Frontal cortex (tissue), 4 donors: ENCODE data around the gene AKAP13. TPM values are rescaled to one million over a fixed set of nuclear protein-coding genes. Genes with fewer than 3 reads are reported as not detected.

Experiments
- DNase-seq, 2 donors: peaks; one replicate each; pipeline ENCODE4 v3.0.0; 2012; ENCODE audit warnings: low spot score in 2 of 2
- FAIRE-seq: peaks from 2 replicates; lab custom pipeline; 2012; peaks lifted over from hg19 to GRCh38; lab: Jason Lieb, UNC
- total RNA-seq: library from RNA; depleted of rRNA; stranded (reverse); fragments of >200 nt; gene quantifications from one replicate; pipeline ENCODE4 v1.2.3, GENCODE V29; 2014
- donor health status: control.
- donor health status: control.
- donor health status: control.

AKAP13 gene
- total RNA-seq, 1 donor from 2014 or later: 67.3 TPM

DNA sequence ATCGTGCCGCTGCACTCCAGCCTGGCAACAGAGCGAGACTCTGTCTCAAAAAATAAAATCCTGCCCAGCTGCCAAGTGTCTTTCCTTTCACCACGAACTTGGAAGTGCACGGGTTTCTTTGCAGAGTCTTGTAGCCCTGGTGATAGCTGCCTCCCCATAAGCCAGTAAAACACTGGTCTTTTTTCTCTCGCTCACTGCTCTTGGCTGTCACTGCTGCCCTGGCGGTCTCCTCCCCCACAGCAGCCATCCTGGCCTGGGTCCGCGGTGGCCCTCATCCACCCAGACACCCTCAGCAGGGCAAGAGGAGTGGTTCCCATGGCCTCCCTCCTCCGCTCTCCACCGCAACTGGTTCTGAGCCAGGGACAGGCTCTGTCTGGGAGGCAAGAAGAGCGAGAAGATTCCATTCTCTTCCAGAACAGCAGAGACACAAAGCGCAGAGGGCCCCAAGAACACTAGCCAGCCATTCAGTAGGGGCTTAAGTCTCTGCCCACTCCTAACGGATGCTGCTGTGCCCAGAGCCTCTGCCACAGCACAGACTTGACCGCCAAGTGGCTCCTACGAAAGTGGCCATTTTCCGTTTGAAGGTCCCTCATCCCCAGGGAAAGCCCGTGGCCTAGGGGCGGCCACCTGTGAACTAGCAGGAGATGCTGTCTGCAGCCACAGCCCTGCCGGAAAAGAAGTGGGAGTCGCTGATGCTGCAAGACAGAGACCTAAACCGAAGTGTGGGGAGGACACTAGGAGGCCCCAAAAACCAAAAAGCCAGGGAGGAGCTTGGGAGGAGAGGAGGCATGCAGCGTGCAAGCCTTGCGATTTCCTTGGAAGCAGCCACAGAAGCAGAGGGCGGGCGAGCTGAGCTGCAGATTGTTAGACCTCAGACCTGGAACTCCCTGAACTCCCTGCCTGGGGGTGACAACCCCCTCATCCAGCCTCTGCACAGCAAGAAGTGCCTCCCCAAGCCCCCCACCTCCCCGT lies 370.2 kb downstream of the AKAP13 start:
- DNase-seq (no peak), FAIRE-seq (no peak)

DNA sequence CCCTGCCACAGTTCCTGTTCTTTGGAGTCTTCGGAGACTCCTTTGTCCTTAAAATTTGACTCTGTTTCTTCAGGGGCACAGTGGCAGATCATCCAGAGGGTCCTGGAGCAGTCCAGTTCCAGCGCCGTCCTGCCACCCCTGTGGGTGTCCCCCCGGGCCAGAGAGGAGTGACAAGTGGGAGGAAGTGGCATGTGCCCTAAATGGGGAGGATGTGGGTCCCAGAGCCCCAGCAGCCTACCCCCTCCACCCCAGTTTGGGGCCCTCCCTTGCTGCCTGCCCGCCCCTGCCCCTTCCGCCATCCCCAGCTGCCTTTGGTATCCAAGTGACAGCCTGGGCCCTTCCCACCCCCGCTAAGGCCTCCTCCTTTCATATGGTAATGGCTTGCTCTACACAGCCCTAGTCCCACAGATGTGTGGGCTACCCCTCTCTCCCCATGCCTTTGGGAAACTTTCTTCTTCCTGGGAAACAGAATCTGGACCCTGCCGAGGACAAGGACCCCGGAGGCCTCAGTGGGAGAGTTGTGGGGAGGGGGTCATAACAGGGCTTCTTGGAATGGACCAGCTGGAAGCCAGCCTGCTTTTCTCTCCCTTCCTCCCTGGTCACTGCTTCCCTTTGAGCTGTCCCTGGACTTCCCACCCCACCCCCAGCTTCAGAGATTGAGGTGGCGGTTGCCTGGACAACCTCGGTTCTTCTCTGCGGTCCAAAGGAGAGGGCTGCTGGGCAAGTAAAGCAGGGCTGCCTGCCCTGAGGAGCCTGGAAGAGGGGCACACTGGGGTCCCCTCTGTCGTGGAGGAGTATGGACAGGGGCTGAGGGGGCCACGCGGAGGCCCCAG lies 371.1 kb downstream of the AKAP13 start:
- DNase-seq (no peak), FAIRE-seq (no peak)

DNA sequence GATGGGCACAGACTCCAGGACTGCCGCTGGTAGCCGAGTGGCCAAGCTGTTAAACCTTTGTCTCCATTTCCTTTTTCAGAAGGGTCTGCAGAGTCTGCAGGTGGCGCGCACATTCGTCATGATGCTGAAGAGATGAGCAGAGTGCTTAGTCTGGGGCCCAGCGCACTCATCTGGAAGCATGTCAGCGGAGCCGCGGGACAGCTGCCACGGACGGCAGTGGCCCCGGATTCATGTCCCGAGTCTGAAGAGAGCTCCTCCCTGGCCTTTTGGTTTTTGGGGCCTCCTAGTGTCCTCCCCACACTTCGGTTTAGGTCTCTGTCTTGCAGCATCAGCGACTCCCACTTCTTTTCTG lies 371.7 kb downstream of the AKAP13 start:
- DNase-seq (no peak), FAIRE-seq (no peak)

DNA sequence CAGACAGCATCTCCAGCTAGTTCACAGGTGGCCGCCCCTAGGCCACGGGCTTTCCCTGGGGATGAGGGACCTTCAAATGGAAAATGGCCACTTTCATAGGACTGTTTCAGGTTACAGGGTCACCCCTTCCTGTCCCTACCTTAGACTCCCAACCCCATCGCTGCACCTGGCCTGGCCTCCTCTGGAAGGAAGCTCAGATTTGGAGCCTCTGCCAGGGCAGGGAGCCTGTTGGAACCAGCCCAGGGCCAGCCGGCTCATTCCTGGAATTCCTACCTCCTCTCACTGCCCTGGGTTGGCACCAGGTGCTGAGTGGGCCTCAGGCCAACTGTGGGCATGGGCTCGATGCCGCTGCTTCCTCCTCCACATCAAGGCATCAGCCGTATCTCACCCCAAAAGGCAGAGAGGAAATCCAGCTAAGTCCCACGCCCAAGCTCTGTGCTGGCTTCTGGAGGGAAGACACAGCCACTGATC lies 372.1 kb downstream of the AKAP13 start:
- FAIRE-seq (no peak), DNase-seq (no peak)

DNA sequence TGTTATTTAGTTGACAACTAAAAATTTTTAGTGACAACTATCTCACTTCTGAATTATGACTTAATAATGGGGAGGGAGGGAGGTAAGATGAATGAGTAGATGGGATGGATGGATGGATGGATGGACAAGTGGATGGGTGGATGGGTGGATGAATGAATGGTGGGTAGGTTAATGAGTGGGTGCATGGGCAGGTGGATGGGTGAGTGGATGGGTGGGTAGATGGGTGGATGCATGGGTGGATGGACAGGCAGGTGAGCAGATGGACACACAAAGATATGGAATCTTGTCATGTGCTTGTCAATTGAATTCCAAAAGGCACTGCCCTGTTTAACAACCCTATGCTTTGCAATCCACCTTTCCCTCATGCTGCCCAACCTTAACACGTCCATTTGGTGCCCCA lies 372.9 kb downstream of the AKAP13 start:
- FAIRE-seq (no peak), DNase-seq (no peak)

DNA sequence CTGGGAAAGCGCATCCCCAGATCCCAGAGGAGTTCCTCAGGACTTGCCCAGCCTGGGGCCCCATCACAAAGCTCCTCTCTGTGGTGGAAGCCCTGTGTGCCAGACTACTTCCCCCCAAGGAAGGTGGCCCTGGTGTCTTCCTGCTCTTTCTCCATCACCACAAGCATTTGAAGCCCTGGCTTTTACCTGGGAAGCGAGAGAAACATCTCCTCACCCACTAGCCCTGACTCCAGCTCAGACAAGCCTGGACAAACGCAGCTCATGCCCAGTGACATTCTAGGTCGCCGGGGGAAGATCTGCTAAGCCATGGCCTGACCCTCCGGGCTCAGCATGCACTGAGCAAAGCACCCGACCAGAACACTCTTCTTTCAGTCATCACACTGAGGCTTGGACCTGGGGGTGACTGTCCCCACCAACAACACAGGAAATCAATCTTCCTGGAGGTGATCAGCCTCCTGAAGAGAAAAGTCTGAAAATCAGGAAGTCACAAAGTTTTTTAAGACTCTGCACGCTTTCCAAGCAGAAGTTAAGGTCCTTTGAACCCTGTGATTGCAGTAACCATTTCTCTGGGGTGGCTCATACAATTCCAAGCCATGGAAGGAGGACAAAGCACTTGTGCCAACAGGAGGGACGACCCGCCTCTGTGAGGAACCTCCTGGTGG lies 373.5 kb downstream of the AKAP13 start:
- FAIRE-seq: no peak

DNA sequence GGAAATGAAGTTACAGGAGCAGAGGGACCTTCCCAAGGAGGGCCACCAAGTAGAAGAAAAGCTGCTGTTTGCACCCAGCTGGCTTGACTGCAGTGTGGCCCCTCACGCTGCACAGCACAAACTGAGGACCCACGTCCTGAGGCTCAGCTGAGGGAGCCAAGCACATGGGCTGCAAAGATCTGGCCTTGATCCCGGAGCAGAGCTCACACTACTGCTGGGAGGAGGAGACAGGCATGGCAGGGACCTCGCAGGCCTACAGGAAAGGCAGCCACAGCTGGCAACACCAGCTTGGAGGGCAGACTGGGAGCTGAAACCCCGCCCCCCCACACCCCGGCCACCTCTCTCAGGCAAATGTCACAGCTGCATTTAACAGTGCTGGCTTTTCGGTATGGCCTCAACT lies 374.6 kb downstream of the AKAP13 start:
- no peak for DNase-seq
- FAIRE-seq: no peak

More for the DNA sequence above, 373.5 kb downstream of the AKAP13 start:
- DNase-seq: no peak

DNA sequence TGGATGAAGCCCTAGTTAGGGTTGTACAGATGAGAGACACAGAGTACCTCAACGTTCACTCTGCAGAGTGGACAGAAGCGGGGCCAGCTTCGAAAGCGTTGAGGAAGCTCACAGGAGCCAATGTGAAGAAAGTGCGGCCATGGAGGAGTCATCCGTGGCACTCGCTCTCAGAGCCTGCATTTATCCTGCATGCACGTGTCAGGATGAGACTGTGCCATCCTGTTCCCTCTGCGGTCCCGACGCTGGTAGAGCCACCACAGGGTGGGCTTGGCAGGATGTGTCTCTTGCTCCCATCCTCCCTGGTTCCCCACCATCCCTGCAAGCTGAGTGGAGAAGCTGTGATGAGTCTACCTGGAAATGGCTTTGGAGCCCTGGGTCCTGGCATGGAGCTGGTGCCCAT lies 375.1 kb downstream of the AKAP13 start:
- DNase-seq (no peak), FAIRE-seq (no peak)

DNA sequence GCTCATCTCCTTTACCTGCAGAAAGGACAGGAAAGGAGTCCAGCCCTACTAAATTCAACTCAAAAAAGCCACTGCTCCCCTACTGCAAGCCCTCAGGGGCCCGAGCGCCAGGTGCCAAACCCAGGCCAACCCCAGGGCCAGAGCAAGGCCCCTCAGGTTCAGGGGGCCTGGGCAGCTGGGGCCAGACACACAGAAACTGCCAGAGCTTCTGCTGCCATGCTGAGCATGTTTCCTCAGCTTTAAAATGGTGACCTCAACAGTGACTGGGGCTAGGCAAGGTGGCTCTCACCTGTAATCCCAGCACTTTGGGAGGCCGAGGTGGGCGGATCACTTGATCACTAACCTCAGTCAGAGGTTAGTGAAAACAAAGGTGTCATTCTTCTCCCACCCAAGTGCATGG lies 375.5 kb downstream of the AKAP13 start:
- DNase-seq: no peak
- FAIRE-seq: no peak

DNA sequence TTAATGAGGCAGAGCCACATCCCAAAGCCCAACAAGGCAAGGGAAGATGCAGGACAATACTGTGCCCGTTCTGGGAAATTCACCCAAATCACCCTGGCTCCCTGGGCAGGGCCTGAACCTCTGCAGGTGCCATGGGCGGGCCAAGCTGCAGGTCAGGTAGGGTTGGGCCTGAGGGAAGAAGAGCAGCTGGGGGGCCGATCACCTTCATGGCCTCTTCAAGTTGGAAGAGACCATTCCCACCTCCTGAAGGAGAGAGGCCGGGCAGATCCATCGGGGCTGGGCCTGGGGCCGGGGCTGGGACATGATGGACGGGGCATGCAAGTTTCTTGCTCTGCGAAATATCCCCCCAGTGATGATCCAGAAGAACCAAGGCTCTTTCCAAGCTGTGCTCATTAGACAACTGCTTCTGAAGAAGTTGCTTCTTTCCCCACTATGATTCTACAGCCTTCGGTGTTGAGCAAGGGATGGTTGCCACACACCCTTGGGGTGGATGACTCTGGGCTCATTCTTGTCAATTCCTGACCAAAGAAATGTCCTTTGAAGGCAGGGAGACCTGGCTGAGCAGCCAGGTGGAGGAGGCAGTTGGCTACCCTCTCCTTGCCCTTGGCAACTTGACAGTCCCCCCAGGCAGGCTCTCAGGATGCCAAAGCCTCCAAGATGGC lies 376.1 kb downstream of the AKAP13 start:
- FAIRE-seq (no peak), DNase-seq (no peak)

DNA sequence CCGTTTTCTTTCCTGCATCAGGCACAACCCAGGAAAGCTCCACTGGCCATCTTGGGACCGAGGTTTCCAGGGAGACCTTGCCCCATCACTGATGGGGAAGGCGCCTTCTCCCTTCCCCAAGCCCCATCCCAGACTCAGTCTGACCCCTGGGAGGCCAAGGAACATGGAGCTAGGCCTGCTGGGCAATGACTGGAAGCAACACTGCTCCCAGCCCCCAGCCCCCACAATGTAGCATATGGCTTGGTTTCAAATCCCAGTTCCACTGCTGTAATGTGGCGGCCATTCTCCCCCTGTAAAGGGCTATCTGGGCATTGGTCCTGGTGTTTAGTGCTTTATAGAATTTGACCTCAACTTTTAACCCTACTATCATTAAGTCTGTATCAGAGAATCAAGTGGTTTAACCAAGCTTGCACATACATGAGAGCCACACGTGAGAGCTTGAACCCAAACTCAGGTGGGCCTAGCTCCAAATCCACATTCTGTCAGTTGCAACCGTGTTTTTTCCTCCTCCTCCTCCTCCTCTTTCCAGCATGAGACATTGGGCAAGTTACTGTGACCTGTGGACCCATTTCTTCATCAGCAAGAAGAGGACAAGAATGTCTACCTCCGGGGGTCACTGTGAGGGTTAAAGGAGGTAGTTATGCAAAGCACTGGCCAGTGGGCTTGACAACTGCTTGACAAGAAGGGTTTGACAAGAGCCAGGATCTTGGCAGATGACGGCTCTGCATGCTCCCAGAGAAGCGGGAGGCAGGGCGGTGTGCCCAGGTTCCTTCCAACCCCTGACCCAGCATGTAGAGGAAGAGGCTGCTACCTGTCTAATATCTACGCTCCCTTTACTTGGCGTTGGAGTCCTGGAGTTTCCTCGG lies 376.9 kb downstream of the AKAP13 start:
- FAIRE-seq (no peak), DNase-seq (no peak)

DNA sequence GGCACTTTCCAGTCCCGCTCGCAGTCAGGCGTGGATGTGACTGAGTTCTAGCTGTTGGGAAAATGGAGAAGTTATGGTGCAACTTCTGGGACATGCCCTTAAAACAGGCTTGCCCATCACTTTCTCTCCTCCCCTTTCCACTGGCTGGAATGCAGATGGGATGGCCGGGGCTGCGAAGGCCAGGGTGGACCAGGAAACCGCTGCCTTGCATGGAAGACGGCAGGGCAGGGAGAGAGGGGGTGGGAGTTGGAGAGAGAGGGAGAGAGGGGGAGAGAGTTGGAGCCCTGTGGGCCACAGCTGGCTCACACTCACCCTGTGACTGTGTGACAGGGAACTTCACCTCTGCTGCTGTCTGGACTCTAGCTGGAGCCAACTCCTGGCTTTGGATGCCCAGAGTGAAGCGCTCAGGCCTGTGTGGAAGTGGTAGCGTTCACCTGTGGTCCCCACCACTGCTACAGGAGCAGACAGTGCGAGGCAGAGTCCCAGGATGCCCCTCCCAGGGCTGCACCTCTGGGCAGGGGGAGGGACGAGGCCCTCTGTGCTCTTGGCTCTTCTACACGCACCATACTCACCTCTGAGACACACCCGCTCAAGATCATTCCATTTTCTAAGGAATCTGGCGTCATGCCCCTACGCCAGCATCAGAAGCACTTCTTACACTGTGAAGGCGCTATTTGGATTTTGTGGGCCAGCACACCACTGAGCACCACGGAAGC lies 377.7 kb downstream of the AKAP13 start:
- no peak for DNase-seq

DNA sequence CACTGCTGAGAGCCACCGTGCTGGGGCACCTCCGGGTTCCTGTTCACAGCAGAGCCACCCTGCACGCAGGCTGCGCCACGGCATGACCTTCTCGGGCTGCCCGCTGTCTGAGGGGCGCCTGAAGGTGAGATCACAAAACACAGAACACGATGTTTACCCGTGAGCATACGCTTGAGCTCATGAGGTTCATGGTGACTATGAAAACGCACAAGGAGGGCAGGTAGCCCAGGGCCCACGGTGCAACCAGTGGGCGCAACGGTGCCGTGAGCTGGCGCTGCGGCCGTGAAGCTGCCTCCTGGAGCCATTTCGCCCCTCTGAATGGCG lies 378.2 kb downstream of the AKAP13 start:
- DNase-seq (no peak), FAIRE-seq (no peak)

More for the DNA sequence above, 377.7 kb downstream of the AKAP13 start:
- FAIRE-seq: no peak

DNA sequence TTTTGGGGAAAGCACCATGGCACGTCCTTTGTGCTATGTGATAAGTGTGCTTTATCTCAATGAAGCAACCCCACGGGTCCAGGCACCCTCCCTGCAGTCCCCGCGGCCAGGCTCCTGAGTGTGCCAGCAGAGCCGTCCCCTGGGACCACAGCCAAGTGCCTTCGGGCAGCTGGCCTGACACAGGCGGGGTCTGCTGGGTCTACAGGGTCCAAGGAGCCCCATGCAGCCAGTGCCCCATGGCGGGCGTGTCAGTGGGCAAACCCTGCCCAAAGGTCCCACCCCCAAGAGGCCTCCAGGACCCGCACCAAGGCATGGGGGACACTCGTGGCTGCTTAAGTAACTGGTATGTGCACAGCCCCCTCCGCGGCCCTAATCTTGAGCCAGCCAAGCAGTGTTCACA lies 379.0 kb downstream of the AKAP13 start:
- no peak for FAIRE-seq

DNA sequence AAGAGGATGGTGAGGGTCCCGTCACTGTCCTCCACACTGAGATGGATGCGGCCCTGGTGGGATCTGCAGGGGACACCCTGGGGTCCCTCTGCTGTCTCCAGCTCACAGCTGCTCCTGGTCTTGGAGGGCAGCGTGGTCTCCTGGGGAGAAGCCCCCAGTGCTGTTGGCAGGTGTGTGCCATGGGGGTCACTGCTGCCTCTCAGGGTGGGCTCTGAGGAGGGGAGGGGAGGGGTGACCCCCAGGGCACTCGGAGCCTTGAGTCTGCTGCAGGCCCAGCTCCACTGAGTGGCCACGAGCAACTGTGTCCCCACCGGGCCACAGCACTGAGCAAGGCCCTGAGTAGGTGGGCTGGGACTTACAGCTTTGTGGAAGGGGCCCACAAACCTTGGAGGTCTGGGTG lies 379.6 kb downstream of the AKAP13 start:
- no peak for DNase-seq
- FAIRE-seq: no peak

More for the DNA sequence above, 379.0 kb downstream of the AKAP13 start:
- no peak for DNase-seq

DNA sequence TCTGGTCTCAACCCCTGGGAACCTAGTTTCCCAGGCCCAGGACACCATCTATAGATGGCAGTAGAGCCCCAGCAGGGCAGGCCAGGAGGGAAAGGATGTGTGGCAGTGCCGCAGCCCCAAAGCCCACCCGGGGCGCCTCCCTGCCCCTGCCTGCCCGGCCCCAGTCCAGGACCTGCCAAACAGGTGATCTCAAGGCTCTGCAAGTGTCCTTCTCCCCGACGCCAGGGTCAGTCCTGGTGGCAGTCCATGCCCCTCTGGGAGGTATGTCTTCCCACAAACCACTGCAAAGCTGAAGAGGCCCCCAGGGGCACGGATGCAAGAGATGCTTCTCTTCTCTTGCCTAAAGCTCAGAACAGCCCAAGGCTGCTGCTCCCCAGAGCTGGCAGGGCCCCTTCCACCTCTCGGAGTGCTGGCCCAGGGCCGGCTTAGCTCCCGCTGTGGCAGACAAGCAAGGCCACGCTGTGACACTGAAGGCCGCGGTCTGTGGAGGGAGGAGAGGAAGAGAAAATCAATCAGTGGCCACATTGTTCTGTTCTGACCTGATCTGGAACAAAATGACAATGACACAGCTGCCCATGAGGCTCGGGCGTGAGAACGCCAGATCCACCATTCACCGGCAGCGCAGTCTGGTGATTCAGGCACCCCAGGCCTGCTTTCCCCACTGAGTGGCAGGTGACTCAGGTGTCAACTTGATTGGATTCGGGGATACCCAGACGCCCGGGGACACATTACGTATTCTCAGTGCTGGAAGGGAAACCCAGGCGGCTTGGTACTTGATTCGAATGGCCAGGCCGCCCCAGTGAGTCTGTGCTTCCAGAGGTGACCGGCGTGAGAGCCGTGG lies 380.3 kb downstream of the AKAP13 start:
- DNase-seq (no peak), FAIRE-seq (no peak)

DNA sequence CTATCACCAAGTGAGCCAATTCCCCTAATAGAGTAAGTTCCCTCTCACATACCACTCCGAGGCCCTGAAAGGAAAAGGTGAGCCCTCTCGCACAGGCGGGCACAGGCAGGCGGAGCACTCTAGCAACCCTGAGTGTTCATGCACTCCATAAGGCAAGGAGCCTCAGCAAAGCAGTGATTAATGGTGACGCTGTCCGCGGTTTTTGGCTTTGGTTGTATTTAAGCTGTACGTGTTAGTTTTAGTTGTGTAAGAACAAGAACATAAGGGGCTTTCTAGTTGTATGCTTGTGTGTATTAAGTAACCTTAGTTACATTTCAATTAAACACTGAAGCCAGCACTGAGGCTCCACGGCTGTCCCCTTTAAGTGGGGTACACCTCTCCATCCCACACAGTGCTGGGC lies 381.2 kb downstream of the AKAP13 start:
- no peak for DNase-seq
- FAIRE-seq: no peak
